ENCODE data around the gene GASK1B.

Gene GASK1B

GRCh38 chr4:158166701-158167100 is 6.1 kb downstream of the GASK1B start:
- no peak overlapping the region for H3K4me3 ChIP-seq (ENCODE audit: low read depth, low read length, poor library complexity, severe bottlenecking)
- no peaks in the 10 kb centered on the region for H3K27me3 ChIP-seq (ENCODE audit: insufficient read depth, low read length)
- H3K9me3 ChIP-seq (ENCODE audit: low read length) = no peaks in the 10 kb centered on the region
- H3K9ac ChIP-seq (ENCODE audit: low read length) = no peak overlapping the region
- no peak for TF ChIP-seq EZH2 (IDR thresholded peaks at IDR 0.05; ENCODE audit: borderline replicate concordance, low read length)
- TF ChIP-seq, protein P1, sequence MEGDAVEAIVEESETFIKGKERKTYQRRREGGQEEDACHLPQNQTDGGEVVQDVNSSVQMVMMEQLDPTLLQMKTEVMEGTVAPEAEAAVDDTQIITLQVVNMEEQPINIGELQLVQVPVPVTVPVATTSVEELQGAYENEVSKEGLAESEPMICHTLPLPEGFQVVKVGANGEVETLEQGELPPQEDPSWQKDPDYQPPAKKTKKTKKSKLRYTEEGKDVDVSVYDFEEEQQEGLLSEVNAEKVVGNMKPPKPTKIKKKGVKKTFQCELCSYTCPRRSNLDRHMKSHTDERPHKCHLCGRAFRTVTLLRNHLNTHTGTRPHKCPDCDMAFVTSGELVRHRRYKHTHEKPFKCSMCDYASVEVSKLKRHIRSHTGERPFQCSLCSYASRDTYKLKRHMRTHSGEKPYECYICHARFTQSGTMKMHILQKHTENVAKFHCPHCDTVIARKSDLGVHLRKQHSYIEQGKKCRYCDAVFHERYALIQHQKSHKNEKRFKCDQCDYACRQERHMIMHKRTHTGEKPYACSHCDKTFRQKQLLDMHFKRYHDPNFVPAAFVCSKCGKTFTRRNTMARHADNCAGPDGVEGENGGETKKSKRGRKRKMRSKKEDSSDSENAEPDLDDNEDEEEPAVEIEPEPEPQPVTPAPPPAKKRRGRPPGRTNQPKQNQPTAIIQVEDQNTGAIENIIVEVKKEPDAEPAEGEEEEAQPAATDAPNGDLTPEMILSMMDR (IDR thresholded peaks at IDR 0.05; ENCODE audit: low read length) = no peak
- no peak overlapping the region for H3K4me2 ChIP-seq (ENCODE audit: low read length)
- H2AFZ ChIP-seq (ENCODE audit: low read length) = no peak overlapping the region
- H3K36me3 ChIP-seq (ENCODE audit: insufficient read depth, low read length) = no peaks in the 10 kb centered on the region
- H3F3A ChIP-seq (ENCODE audit: insufficient read depth, low read length) = no peaks in the 10 kb centered on the region
- H4K20me1 ChIP-seq (ENCODE audit: insufficient read depth, low read length) = no peaks in the 10 kb centered on the region
- H3K4me1 ChIP-seq (ENCODE audit: insufficient read depth, low read length, severe bottlenecking) = no peaks in the 10 kb centered on the region
- H3K9me2 ChIP-seq (ENCODE audit: low read depth, low read length) = no peaks in the 10 kb centered on the region
- no peak overlapping the region for H3K27ac ChIP-seq (ENCODE audit: low read depth, low read length, poor library complexity, severe bottlenecking)
- H3K79me2 ChIP-seq (ENCODE audit: insufficient read depth, low read length) = no peaks in the 10 kb centered on the region

GRCh38 chr4:158164768-158165213 is 8.0 kb downstream of the GASK1B start:
- H3K36me3 ChIP-seq (ENCODE audit: insufficient read depth, low read length) = no peaks in the 10 kb centered on the region
- H3K79me2 ChIP-seq (ENCODE audit: insufficient read depth, low read length) = no peaks in the 10 kb centered on the region
- H3K27me3 ChIP-seq (ENCODE audit: insufficient read depth, low read length) = no peaks in the 10 kb centered on the region
- no peaks in the 10 kb centered on the region for H4K20me1 ChIP-seq (ENCODE audit: insufficient read depth, low read length)
- TF ChIP-seq, protein P1 (IDR thresholded peaks at IDR 0.05; ENCODE audit: low read length) = no peak
- no peak for TF ChIP-seq EZH2 (IDR thresholded peaks at IDR 0.05; ENCODE audit: borderline replicate concordance, low read length)
- H3F3A ChIP-seq (ENCODE audit: insufficient read depth, low read length) = no peaks in the 10 kb centered on the region
- H3K4me1 ChIP-seq (ENCODE audit: insufficient read depth, low read length, severe bottlenecking) = no peaks in the 10 kb centered on the region
- H3K27ac ChIP-seq (ENCODE audit: low read depth, low read length, poor library complexity, severe bottlenecking) = no peak overlapping the region
- H2AFZ ChIP-seq (ENCODE audit: low read length) = no peak overlapping the region
- H3K9me2 ChIP-seq (ENCODE audit: low read depth, low read length) = no peaks in the 10 kb centered on the region
- H3K9me3 ChIP-seq (ENCODE audit: low read length) = no peaks in the 10 kb centered on the region
- no peak overlapping the region for H3K4me3 ChIP-seq (ENCODE audit: low read depth, low read length, poor library complexity, severe bottlenecking)
- H3K4me2 ChIP-seq (ENCODE audit: low read length) = no peak overlapping the region
- H3K9ac ChIP-seq (ENCODE audit: low read length) = no peak overlapping the region

GRCh38 chr4:158163941-158164767 is 8.7 kb downstream of the GASK1B start:
- Histone ChIP-seq H3K79me2 (ENCODE audit: insufficient read depth, low read length) (no peaks in the 10 kb centered on the region), H3K9me3 (ENCODE audit: low read length) (no peaks in the 10 kb centered on the region), H3K4me3 (ENCODE audit: low read depth, low read length, poor library complexity, severe bottlenecking) (no peak overlapping the region), H3K4me1 (ENCODE audit: insufficient read depth, low read length, severe bottlenecking) (no peaks in the 10 kb centered on the region), H3K36me3 (ENCODE audit: insufficient read depth, low read length) (no peaks in the 10 kb centered on the region), H3K27me3 (ENCODE audit: insufficient read depth, low read length) (no peaks in the 10 kb centered on the region), H4K20me1 (ENCODE audit: insufficient read depth, low read length) (no peaks in the 10 kb centered on the region), H3F3A (ENCODE audit: insufficient read depth, low read length) (no peaks in the 10 kb centered on the region), H3K27ac (ENCODE audit: low read depth, low read length, poor library complexity, severe bottlenecking) (no peak overlapping the region), H3K4me2 (ENCODE audit: low read length) (no peak overlapping the region), H3K9me2 (ENCODE audit: low read depth, low read length) (no peaks in the 10 kb centered on the region), H3K9ac (ENCODE audit: low read length) (no peak overlapping the region), H2AFZ (ENCODE audit: low read length) (no peak overlapping the region)
- TF ChIP-seq, protein P1 (IDR thresholded peaks at IDR 0.05; ENCODE audit: low read length) = no peak
- no peak for TF ChIP-seq EZH2 (IDR thresholded peaks at IDR 0.05; ENCODE audit: borderline replicate concordance, low read length)
